ENCODE results near the gene COL28A1. TPM values are rescaled to one million over a fixed set of nuclear protein-coding genes. Genes with fewer than 3 reads are reported as not detected.

Gene COL28A1
- total and polyA plus RNA-seq, 5 donors = 3.8 to 5.8 (median 4.6) TPM

GRCh38 chr7:7311001-7311400 is 224.7 kb downstream of the COL28A1 start:
- no peaks in the 10 kb centered on the region for H3K9me3 ChIP-seq (ENCODE audit: control insufficient read depth, low read length)
- no peaks in the 10 kb centered on the region for H3K27me3 ChIP-seq (ENCODE audit: control insufficient read depth, insufficient read depth)
- ATAC-seq (no peak), DNase-seq (no peak)
- H3K4me1 ChIP-seq (ENCODE audit: control insufficient read depth, insufficient read depth, low read length) = no peaks in the 10 kb centered on the region
- WGBS = 83% methylated on average over 2 of the region's 2 CpGs
- no peak overlapping the region for H3K4me3 ChIP-seq (ENCODE audit: low read length)
- H3K27ac ChIP-seq (ENCODE audit: low read length) = no peak overlapping the region
- intact Hi-C loops (cut with DNase I) = no loop called here

- no peaks in the 10 kb centered on the region for H3K27me3 ChIP-seq (ENCODE audit: control insufficient read depth, insufficient read depth)
- 95% methylated on average over 1 of the region's 1 CpG for WGBS
- no peaks in the 10 kb centered on the region for H3K4me1 ChIP-seq (ENCODE audit: control insufficient read depth, insufficient read depth, low read length)
- ATAC-seq = no peak
- DNase-seq = no peak
- H3K4me3 ChIP-seq (ENCODE audit: low read length) = no peak overlapping the region
- no peak overlapping the region for H3K27ac ChIP-seq (ENCODE audit: low read length)
- no peaks in the 10 kb centered on the region for H3K9me3 ChIP-seq (ENCODE audit: control insufficient read depth, low read length)
- intact Hi-C loops (cut with DNase I) = no loop called here
These were observed 226.5 kb downstream of the COL28A1 start for GRCh38 chr7:7309203-7309602.

Other genes starting within 250 kb of the COL28A1 start
- gene MIOS, start 31.0 kb upstream of the COL28A1 start, total RNA-seq = 10 to 100 TPM; 18.9 to 26.0 (median 23.3) TPM
- 9.4 TPM for gene MIOS, start 31.0 kb upstream of the COL28A1 start, polyA plus RNA-seq
- gene UMAD1, start 104.9 kb upstream of the COL28A1 start, total RNA-seq = 10 to 100 TPM; 12.1 to 14.6 (median 13.6) TPM
- 8.0 TPM for gene UMAD1, start 104.9 kb upstream of the COL28A1 start, polyA plus RNA-seq
- 10 to 100 TPM; 17.6 to 27.4 (median 21.0) TPM for gene RPA3, start 182.7 kb upstream of the COL28A1 start, total RNA-seq
- gene RPA3, start 182.7 kb upstream of the COL28A1 start, polyA plus RNA-seq = 25.0 TPM

All from right cardiac atrium (tissue), 5 donors.